Neuronal stem cell (in vitro differentiated cells): ENCODE data around the gene SCMH1.

Experiments
- DNase-seq: peaks from one replicate; pipeline ENCODE4 v3.0.0-alpha.2; 2013; ENCODE audit warnings: low spot score
- H2AFZ ChIP-seq: one replicate; pipeline ENCODE4 v1.6.1; 2013; ENCODE audit warnings: mild to moderate bottlenecking, low read length, inconsistent platforms
- H2AK5ac ChIP-seq: 2 replicates; pipeline ENCODE4 v1.6.1; 2013; ENCODE audit warnings: low read depth, mild to moderate bottlenecking, inconsistent platforms, low read length, moderate library complexity, mixed read lengths
- H2BK120ac ChIP-seq: 2 replicates; pipeline ENCODE4 v1.6.1; 2013; ENCODE audit warnings: low read depth, mild to moderate bottlenecking, inconsistent platforms, low read length, moderate library complexity, mixed read lengths
- H2BK12ac ChIP-seq: one replicate; pipeline ENCODE4 v1.6.1; 2013; ENCODE audit warnings: low read length, inconsistent platforms
- H2BK15ac ChIP-seq: 2 replicates; pipeline ENCODE4 v1.6.1; 2013; ENCODE audit warnings: mild to moderate bottlenecking, low read length, inconsistent platforms, mixed read lengths
- H2BK5ac ChIP-seq: one replicate; pipeline ENCODE4 v1.6.1; 2013; ENCODE audit warnings: inconsistent platforms, mild to moderate bottlenecking, low read length, moderate library complexity
- H3K14ac ChIP-seq: one replicate; pipeline ENCODE4 v1.6.1; 2013; ENCODE audit warnings: low read length, inconsistent platforms
- H3K18ac ChIP-seq: 2 replicates; pipeline ENCODE4 v1.6.1; 2013; ENCODE audit warnings: low read length, inconsistent platforms
- H3K23ac ChIP-seq: 2 replicates; pipeline ENCODE4 v1.6.1; 2013; ENCODE audit warnings: low read depth, mild to moderate bottlenecking, mixed read lengths, low read length, inconsistent platforms; ENCODE audit not compliant: poor library complexity
- H3K27ac ChIP-seq: replicated peaks from 3 replicates; pipeline ENCODE4 v1.5.1; 2013; ENCODE audit warnings: low read length, inconsistent platforms
- H3K27me3 ChIP-seq, 3 experiments: 2 replicates each; pipeline ENCODE4 v1.6.1; 2013; ENCODE audit warnings: low read length in 3 of 3, mild to moderate bottlenecking in 2 of 3, inconsistent platforms in 1 of 3, low read depth in 1 of 3, mixed read lengths in 1 of 3, moderate library complexity in 1 of 3; ENCODE audit not compliant: control insufficient read depth in 3 of 3, insufficient read depth in 3 of 3
- H3K36me3 ChIP-seq, 2 donors: replicated peaks in 1 of 2; 2 replicates each; pipeline ENCODE4 v1.6.1; 2013; ENCODE audit warnings: low read length in 2 of 2; ENCODE audit not compliant: control insufficient read depth in 2 of 2, insufficient read depth in 2 of 2
- H3K4ac ChIP-seq: 2 replicates; pipeline ENCODE4 v1.6.1; 2013; ENCODE audit warnings: inconsistent platforms, mild to moderate bottlenecking, low read length, moderate library complexity
- H3K4me1 ChIP-seq, 2 donors: 1 replicate in 1 of 2; 2 replicates in 1 of 2; pipeline ENCODE4 v1.6.1; 2013; ENCODE audit warnings: low read length in 2 of 2, low read depth in 1 of 2; ENCODE audit not compliant: control insufficient read depth in 2 of 2, insufficient read depth in 1 of 2
- H3K4me2 ChIP-seq: one replicate; pipeline ENCODE4 v1.6.1; 2013; ENCODE audit warnings: mild to moderate bottlenecking, low read length, inconsistent platforms; ENCODE audit not compliant: insufficient read depth, poor library complexity, severe bottlenecking
- H3K4me3 ChIP-seq, 2 donors: 2 replicates each; pipeline ENCODE4 v1.5.1; 2013; ENCODE audit warnings: low read length in 2 of 2, mild to moderate bottlenecking in 2 of 2, inconsistent platforms in 1 of 2, moderate library complexity in 1 of 2
- H3K79me1 ChIP-seq: one replicate; pipeline ENCODE4 v1.6.1; 2013; ENCODE audit warnings: low read depth, mild to moderate bottlenecking, inconsistent platforms, low read length, moderate library complexity
- H3K9ac ChIP-seq: one replicate; pipeline ENCODE4 v1.6.1; 2013; ENCODE audit warnings: mild to moderate bottlenecking, low read depth, low read length, inconsistent platforms; ENCODE audit not compliant: poor library complexity
- H3K9me3 ChIP-seq, 2 donors: replicated peaks in 1 of 2; 2 replicates each; pipeline versions ENCODE3 to v1.6.1; 2013; ENCODE audit warnings: low read length in 2 of 2, mild to moderate bottlenecking in 2 of 2, inconsistent platforms in 1 of 2, low read depth in 1 of 2, mixed read lengths in 1 of 2, moderate library complexity in 1 of 2; ENCODE audit not compliant: control insufficient read depth in 2 of 2, insufficient read depth in 1 of 2
- H4K8ac ChIP-seq: one replicate; pipeline ENCODE4 v1.6.1; 2013; ENCODE audit warnings: low read depth, mild to moderate bottlenecking, inconsistent platforms, low read length, moderate library complexity
- H4K91ac ChIP-seq: one replicate; pipeline ENCODE4 v1.6.1; 2013; ENCODE audit warnings: low read length, low read depth, mild to moderate bottlenecking, inconsistent platforms; ENCODE audit not compliant: poor library complexity
- WGBS, 2 donors: extraction: QIAGEN DNeasy Blood & Tissue Kit; methylation state at CpG; one replicate each; pipeline ENCODE4 v1.1.7; 2013; ENCODE audit warnings: missing lambda C conversion rate in 2 of 2, mixed read lengths in 1 of 2; ENCODE audit not compliant: insufficient read length in 2 of 2, insufficient replicate concordance in 1 of 2; ENCODE audit errors: extremely low coverage in 2 of 2; 5-methylcytosine and 5-hydroxymethylcytosine counted together

The SCMH1 gene

GRCh38 chr1:41239988-41240610, 2.0 kb downstream of the SCMH1 start:
- Histone ChIP-seq H3K4ac (no peak overlapping the region), H3K27me3 (no peaks in the 10 kb centered on the region), H3K36me3 (no peaks in the 10 kb centered on the region), H3K9me3 (no peaks in the 10 kb centered on the region), H4K91ac (no peak overlapping the region), H2BK120ac (no peak overlapping the region), H3K18ac (no peak overlapping the region), H2BK5ac (no peak overlapping the region), H3K23ac (no peak overlapping the region), H2BK15ac (no peak overlapping the region), H2BK12ac (no peak overlapping the region), H3K4me1 (peaks cover 8 to 9% of the 10 kb centered on the region in 2 donors), H3K4me3 (no peak overlapping the region), H3K14ac (no peak overlapping the region), H2AFZ (no peak overlapping the region), H3K79me1 (no peaks in the 10 kb centered on the region), H3K9ac (no peak overlapping the region), H3K4me2 (no peak overlapping the region), H4K8ac (no peak overlapping the region), H2AK5ac (no peak overlapping the region), H3K27ac (no peak overlapping the region)
- no peak for DNase-seq

DNA sequence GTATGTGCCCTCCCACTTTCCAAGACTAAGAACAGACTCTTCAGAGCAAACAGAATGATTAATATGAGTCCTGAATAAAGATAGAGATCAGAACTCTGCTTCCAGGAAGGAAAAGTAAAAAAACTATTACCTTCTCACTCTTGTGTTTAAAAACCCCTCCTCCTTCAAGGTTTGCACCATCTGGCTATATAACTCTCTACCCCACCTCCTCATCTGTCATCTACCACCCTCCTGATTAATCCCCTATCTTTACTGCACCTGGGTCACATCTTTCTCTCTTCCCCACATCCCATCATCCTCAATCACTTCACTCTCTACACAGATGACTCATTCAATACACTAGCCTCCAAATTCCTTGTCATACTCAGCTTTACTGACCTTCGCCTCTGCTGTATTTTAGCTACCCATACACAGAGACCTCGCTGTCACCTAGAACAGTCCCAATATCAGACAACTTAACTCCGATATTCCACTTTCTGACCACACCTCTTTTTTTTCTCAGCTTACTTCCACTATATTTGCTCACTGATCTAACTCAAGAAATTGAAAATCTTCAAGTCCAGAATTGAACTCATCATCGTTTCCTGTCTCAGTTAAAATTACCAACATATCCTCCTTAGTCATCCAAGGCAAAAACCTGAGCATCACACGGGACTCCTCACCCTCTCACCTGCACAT, 3.7 kb downstream of the SCMH1 start:
- Histone ChIP-seq H3K79me1 (no peaks in the 10 kb centered on the region), H3K14ac (no peak overlapping the region)

GRCh38 chr1:41236781-41237180, 5.3 kb downstream of the SCMH1 start:
- Histone ChIP-seq H3K4ac (no peak overlapping the region), H3K4me1 (peaks cover 0 to 4% of the 10 kb centered on the region in 2 donors), H2BK120ac (no peak overlapping the region), H3K4me3 (no peak overlapping the region), H4K91ac (no peak overlapping the region), H3K79me1 (no peaks in the 10 kb centered on the region), H3K9ac (no peak overlapping the region), H2BK15ac (no peak overlapping the region), H3K23ac (no peak overlapping the region), H3K36me3 (no peaks in the 10 kb centered on the region), H4K8ac (no peak overlapping the region), H3K4me2 (no peak overlapping the region), H3K27ac (no peak overlapping the region), H3K9me3 (no peaks in the 10 kb centered on the region), H2BK5ac (no peak overlapping the region), H3K18ac (no peak overlapping the region), H2AK5ac (no peak overlapping the region), H2BK12ac (no peak overlapping the region), H3K27me3 (no peaks in the 10 kb centered on the region), H3K14ac (no peak overlapping the region), H2AFZ (no peak overlapping the region)
- no peak for DNase-seq
- WGBS, 2 donors = no CpG with 5 or more reads among the region's 2 CpGs

More for the DNA sequence above, 3.7 kb downstream of the SCMH1 start:
- Histone ChIP-seq H2BK5ac (no peak overlapping the region), H3K27ac (no peak overlapping the region), H3K27me3 (no peaks in the 10 kb centered on the region), H2BK12ac (no peak overlapping the region), H3K9ac (no peak overlapping the region), H3K9me3 (no peaks in the 10 kb centered on the region), H3K4me2 (no peak overlapping the region), H3K4me1 (peaks cover 8 to 10% of the 10 kb centered on the region in 2 donors), H3K36me3 (no peaks in the 10 kb centered on the region), H2AK5ac (no peak overlapping the region), H2BK120ac (no peak overlapping the region), H3K23ac (no peak overlapping the region), H2BK15ac (no peak overlapping the region), H4K91ac (no peak overlapping the region), H3K4me3 (no peak overlapping the region), H3K4ac (no peak overlapping the region), H4K8ac (no peak overlapping the region), H2AFZ (no peak overlapping the region), H3K18ac (no peak overlapping the region)
- no CpG with 5 or more reads among the region's 5 CpGs for WGBS, 2 donors
- DNase-seq = no peak

DNA sequence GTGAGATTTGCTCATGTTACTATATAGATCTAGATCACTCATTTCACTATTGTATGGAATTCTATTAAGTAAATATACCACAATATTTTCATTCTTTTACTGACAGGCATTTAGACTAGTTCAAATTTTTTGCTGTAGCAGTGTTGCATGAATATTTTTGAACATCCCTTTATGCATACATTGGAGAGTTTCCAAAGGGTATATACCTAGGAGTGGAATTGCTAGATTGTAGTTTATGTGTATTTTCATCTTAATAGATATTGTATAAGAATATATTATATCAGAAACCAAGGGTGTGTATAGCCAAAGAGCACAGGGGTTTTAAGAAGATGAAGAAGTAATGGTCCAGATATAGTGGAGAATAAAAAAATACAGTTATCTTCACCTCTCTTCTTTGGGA, 6.2 kb downstream of the SCMH1 start:
- Histone ChIP-seq H3K27ac (no peak overlapping the region), H3K4me2 (no peak overlapping the region), H3K9me3 (no peaks in the 10 kb centered on the region), H3K27me3 (no peaks in the 10 kb centered on the region), H3K18ac (no peak overlapping the region), H2BK15ac (no peak overlapping the region), H2AFZ (no peak overlapping the region), H4K8ac (no peak overlapping the region), H2BK5ac (no peak overlapping the region), H3K4ac (no peak overlapping the region), H4K91ac (no peak overlapping the region), H3K9ac (no peak overlapping the region), H2BK120ac (no peak overlapping the region), H3K4me1 (peaks cover 0 to 4% of the 10 kb centered on the region in 2 donors), H2AK5ac (no peak overlapping the region), H2BK12ac (no peak overlapping the region), H3K79me1 (no peaks in the 10 kb centered on the region), H3K4me3 (no peak overlapping the region), H3K23ac (no peak overlapping the region), H3K14ac (no peak overlapping the region), H3K36me3 (no peaks in the 10 kb centered on the region)
- no peak for DNase-seq
